K562 (cell line): ENCODE data around the gene STT3A. TPM values are rescaled to one million over a fixed set of nuclear protein-coding genes. Genes with fewer than 3 reads are reported as not detected.

Experiments
- ATAC-seq: fragments of 200-7000 bp; cut with Tn5 transposase; 3 replicates; pipeline ENCODE4 v1.9.1; 2020; ENCODE audit warnings: moderate library complexity
- BruUV-seq: library from RNA; stranded (reverse); fragments of 400-500 nt; replicated peaks from 2 replicates; lab custom pipeline; 2021; lab: Mats Ljungman, UMichigan
- CTCF ChIA-PET: fragments of 300-600 bp; formaldehyde crosslinking; extraction: SDS; loops from one replicate; lab custom pipeline; 2021; ENCODE audit warnings: low intra/inter-chr PET ratio; lab: Yijun Ruan, JAX
- POLR2A ChIA-PET: fragments of 300-600, 350-650 bp; sonication (Branson Sonifier 250); formaldehyde crosslinking; extraction: SDS; loops from one replicate; lab custom pipeline; 2021; ENCODE audit warnings: antibody characterized with exemption, inconsistent platforms; lab: Yijun Ruan, JAX
- DNase-seq, 4 experiments: peaks; one replicate each; pipeline versions ENCODE4 v3.0.0 to v3.0.0-alpha.2; 2011 to 2018; ENCODE audit warnings: low spot score in 3 of 4, mixed read lengths in 3 of 4; ENCODE audit errors: extremely low read depth in 1 of 4
- FAIRE-seq: peaks from 2 replicates; lab custom pipeline; 2011; peaks lifted over from hg19 to GRCh38; lab: Jason Lieb, UNC
- H2AFZ ChIP-seq: 2 replicates; pipeline ENCODE4 v1.6.0; 2011; ENCODE audit warnings: low read depth, low read length, control low read depth, inconsistent platforms
- H3K27ac ChIP-seq: fragments of 200-600 bp; 3 replicates; pipeline ENCODE4 v1.8.0; 2011; ENCODE audit warnings: low read depth, mild to moderate bottlenecking, control low read depth, inconsistent platforms, low read length, moderate library complexity, mixed read lengths; ENCODE audit errors: extremely low read depth
- H3K27me3 ChIP-seq, 2 experiments: fragments of 300-600 bp in 1 of 2; 2 replicates in 1 of 2; 3 replicates in 1 of 2; pipeline versions ENCODE4 v1.6.0 to v1.8.0; 2011; ENCODE audit warnings: inconsistent platforms in 2 of 2, low read length in 2 of 2, mild to moderate bottlenecking in 1 of 2, mixed read lengths in 1 of 2, moderate library complexity in 1 of 2; ENCODE audit not compliant: control insufficient read depth in 2 of 2, insufficient read depth in 2 of 2
- H3K36me3 ChIP-seq: fragments of 300-600 bp; 3 replicates; pipeline ENCODE4 v1.8.0; 2011; ENCODE audit warnings: mild to moderate bottlenecking, low read length, inconsistent platforms; ENCODE audit not compliant: control insufficient read depth, insufficient read depth
- H3K4me1 ChIP-seq, 2 experiments: fragments of 200-600 bp in 1 of 2; replicated peaks in 1 of 2; 2 replicates in 1 of 2; 3 replicates in 1 of 2; pipeline versions ENCODE4 v1.5.1 to v1.8.0; 2011; ENCODE audit warnings: inconsistent platforms in 2 of 2, low read length in 2 of 2, mild to moderate bottlenecking in 1 of 2, mixed read lengths in 1 of 2, moderate library complexity in 1 of 2; ENCODE audit not compliant: control insufficient read depth in 2 of 2, insufficient read depth in 2 of 2
- H3K4me2 ChIP-seq: 2 replicates; pipeline ENCODE4 v1.6.1; 2011; ENCODE audit warnings: low read length, control low read depth, inconsistent platforms, mixed read lengths; ENCODE audit not compliant: insufficient read depth
- H3K4me3 ChIP-seq: fragments of 200-600 bp; sonication (generic), shearing (Covaris generic); 2 replicates; pipeline ENCODE4 v1.5.1; 2016; ENCODE audit warnings: control low read depth, inconsistent platforms
- H3K79me2 ChIP-seq: fragments of 200-600 bp; 3 replicates; pipeline ENCODE4 v1.8.0; 2011; ENCODE audit warnings: low read length, inconsistent platforms; ENCODE audit not compliant: control insufficient read depth, insufficient read depth
- H3K9ac ChIP-seq, 2 experiments: 2 replicates each; pipeline versions ENCODE4 v1.6.0 to v1.6.1; 2011; ENCODE audit warnings: low read depth in 2 of 2, low read length in 2 of 2, control low read depth in 1 of 2, inconsistent platforms in 1 of 2, mild to moderate bottlenecking in 1 of 2, mixed read lengths in 1 of 2; ENCODE audit not compliant: insufficient read depth in 1 of 2
- H3K9me1 ChIP-seq: one replicate; pipeline ENCODE4 v1.6.0; 2011; ENCODE audit warnings: inconsistent platforms, mild to moderate bottlenecking, low read length, moderate library complexity; ENCODE audit not compliant: control insufficient read depth, insufficient read depth
- H3K9me3 ChIP-seq: replicated peaks from 2 replicates; pipeline ENCODE4 v1.5.1; 2011; ENCODE audit warnings: low read depth, low read length, inconsistent platforms; ENCODE audit not compliant: control insufficient read depth, insufficient read depth
- H4K20me1 ChIP-seq: replicated peaks from 2 replicates; pipeline ENCODE4 v1.6.1; 2011; ENCODE audit warnings: low read length, inconsistent platforms, mixed read lengths; ENCODE audit not compliant: control insufficient read depth, insufficient read depth
- BHLHE40 ChIP-seq: IDR thresholded peaks from 2 replicates; pipeline ENCODE4 v1.6.1; 2011; ENCODE audit warnings: low read length, improper control_type of control experiment
- C11orf30 ChIP-seq: fragments of 450-650 bp; IDR thresholded peaks from 2 replicates; pipeline ENCODE4 v1.6.1; 2016; ENCODE audit warnings: low read depth, mild to moderate bottlenecking
- CBX2 ChIP-seq: fragments of 200-600 bp; sonication (generic); IDR thresholded peaks from one replicate; pipeline ENCODE4 v1.6.1; 2012; ENCODE audit warnings: mild to moderate bottlenecking, low read length, inconsistent platforms; ENCODE audit not compliant: insufficient read depth, poor library complexity, severe bottlenecking
- DPF2 ChIP-seq: fragments of 450-650 bp; IDR thresholded peaks from 2 replicates; pipeline ENCODE4 v1.6.1; 2016
- FOXJ3 ChIP-seq: sonication (generic); formaldehyde crosslinking; IDR thresholded peaks from 2 replicates; pipeline ENCODE4 v1.4.0; 2020; ENCODE audit warnings: mild to moderate bottlenecking, missing genetic modification reagents
- KAT2B ChIP-seq: IDR thresholded peaks from one replicate; pipeline ENCODE4 v1.6.1; 2012; ENCODE audit warnings: low read depth, mild to moderate bottlenecking, control low read depth, inconsistent platforms, low read length, moderate library complexity
- MAFG ChIP-seq: fragments of 450-650 bp; conservative IDR thresholded peaks from 2 replicates; pipeline ENCODE4 v1.6.1; 2016; ENCODE audit warnings: missing genetic modification characterization, missing compliant biosample characterization
- SMARCA4 ChIP-seq: fragments of 450-650 bp; IDR thresholded peaks from 2 replicates; pipeline ENCODE4 v1.6.1; 2016
- SMARCE1 ChIP-seq: fragments of 450-650 bp; IDR thresholded peaks from 2 replicates; pipeline ENCODE4 v1.7.1; 2016; ENCODE audit warnings: mild to moderate bottlenecking
- STAT5B ChIP-seq: fragments of 250-450 bp; sonication (Bioruptor Pico); IDR thresholded peaks from 2 replicates; pipeline ENCODE4 v1.8.0; 2021; ENCODE audit warnings: mild to moderate bottlenecking, inconsistent platforms
- ZEB2 ChIP-seq: fragments of 450-650 bp; IDR thresholded peaks from 2 replicates; pipeline ENCODE4 v1.6.1; 2016
- ZNF316 ChIP-seq: fragments of 450-650 bp; IDR thresholded peaks from 2 replicates; pipeline ENCODE4 v1.6.1; 2016
- WGBS: fragments of 100-300 bp; shearing (Covaris generic); methylation state at CpG from one replicate; pipeline ENCODE4 v1.1.6; 2016; ENCODE audit warnings: low coverage, mixed read lengths; ENCODE audit not compliant: insufficient coverage; ENCODE audit errors: missing lambda C conversion rate; 5-methylcytosine and 5-hydroxymethylcytosine counted together
- in situ Hi-C: fragments of 300-500 bp; cut with MboI; formaldehyde crosslinking; loops from 4 replicates; pipeline ENCODE4 v1.15.0; 2018; ENCODE audit warnings: inconsistent platforms, mixed read lengths
- intact Hi-C: fragments of 100-400 bp; cut with micrococcal nuclease; formaldehyde crosslinking; loops from 2 replicates; pipeline ENCODE4 v1.14.2; 2022
- polyA plus RNA-seq, 8 experiments: library from polyadenylated mRNA; depleted of rRNA in 4 of 8; stranded (reverse) in 5 of 8; unstranded in 3 of 8; fragments of >200 nt; fragmentation: Nextera tagmentation in 2 of 8; fragmentation: Illumina TruSeq in 1 of 8; extraction: Ambion mirVana in 2 of 8; extraction: Trizol in 1 of 8; gene quantifications; 2 replicates each; pipeline versions ENCODE4 v1.2.1 to v1.2.3, GENCODE V29; 2011 to 2014; ENCODE audit warnings: inconsistent platforms in 1 of 8, missing spikeins in 1 of 8
- total RNA-seq, 7 experiments: library from RNA; depleted of rRNA in 6 of 7; stranded (reverse); fragments of >200 nt in 6 of 7; fragmentation: Illumina TruSeq in 2 of 7; extraction: Trizol in 2 of 7; gene quantifications; 2 replicates each; pipeline versions ENCODE4 v1.2.1 to v1.2.3, GENCODE V29; 2011 to 2021; ENCODE audit warnings: low replicate concordance in 1 of 7
- TF ChIP-seq, protein P1 (sequence below), 2 experiments: fragments of 450-650 bp in 1 of 2; sonication (generic) in 1 of 2; formaldehyde crosslinking in 1 of 2; IDR thresholded peaks in 1 of 2; conservative IDR thresholded peaks in 1 of 2; 2 replicates each; pipeline versions ENCODE4 v1.6.1 to v1.8.1; 2016 to 2023; ENCODE audit warnings: mild to moderate bottlenecking in 2 of 2, moderate library complexity in 2 of 2, inconsistent platforms in 1 of 2, missing genetic modification reagents in 1 of 2
- TF ChIP-seq, protein P2 (sequence below): fragments of 450-650 bp; IDR thresholded peaks from 2 replicates; pipeline ENCODE4 v1.6.1; 2016; ENCODE audit warnings: low read depth, mild to moderate bottlenecking, moderate library complexity
- TF ChIP-seq, protein P3 (sequence below): fragments of 450-650 bp; IDR thresholded peaks from 2 replicates; pipeline ENCODE4 v1.6.1; 2016; ENCODE audit warnings: missing biosample characterization, missing genetic modification characterization
- TF ChIP-seq, protein P4 (sequence below): fragments of 450-650 bp; formaldehyde crosslinking; conservative IDR thresholded peaks from 2 replicates; pipeline ENCODE4 v1.4.0; 2022; ENCODE audit warnings: mild to moderate bottlenecking, missing genetic modification characterization
- TF ChIP-seq, protein P5 (sequence below): fragments of 450-650 bp; IDR thresholded peaks from one replicate; pipeline ENCODE4 v1.6.1; 2018; ENCODE audit warnings: mild to moderate bottlenecking, moderate library complexity; ENCODE audit not compliant: partially characterized antibody

Gene STT3A
- total and polyA plus RNA-seq, 9 of the 15 experiments (the other 6 are each of a cell fraction or from before 2014, with no cell fraction given) = 70.7 to 330 (median 192) TPM

DNA sequence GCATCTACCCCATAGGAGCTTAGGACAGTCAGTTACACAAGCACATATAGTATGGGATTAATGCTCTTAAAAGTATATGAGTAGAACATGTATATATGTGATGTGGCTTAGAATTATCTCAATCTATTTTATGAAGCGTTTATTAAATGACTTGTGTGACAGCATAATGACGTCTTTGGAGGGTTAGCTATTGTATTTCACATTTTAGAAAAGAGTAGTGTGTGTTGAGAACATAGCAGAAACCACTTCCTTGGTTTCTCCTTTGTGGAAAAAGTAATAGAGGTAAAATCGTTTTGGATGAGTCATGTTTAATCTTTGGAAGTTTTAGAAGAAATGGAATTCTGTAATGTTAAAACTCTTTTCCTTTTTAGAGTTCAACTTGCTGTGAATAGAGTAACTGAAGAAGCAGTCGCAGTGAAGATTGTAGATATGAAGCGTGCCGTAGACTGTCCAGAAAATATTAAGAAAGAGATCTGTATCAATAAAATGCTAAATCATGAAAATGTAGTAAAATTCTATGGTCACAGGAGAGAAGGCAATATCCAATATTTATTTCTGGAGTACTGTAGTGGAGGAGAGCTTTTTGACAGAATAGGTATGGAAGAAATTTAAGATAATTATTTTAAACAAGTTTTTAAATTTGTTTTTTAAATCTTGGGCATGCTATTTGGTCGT is 34.7 kb downstream of the STT3A start:
- H3K27ac ChIP-seq = peak overlapping the region; percentile 93
- H4K20me1 ChIP-seq = no peaks in the 10 kb centered on the region
- BruUV-seq = no TSS peak
- peak overlapping the region; percentile 80 for H3K4me3 ChIP-seq
- DNase-seq (no peak), FAIRE-seq (no peak), ATAC-seq (no peak)
- in situ Hi-C loops = no loop called here
- H3K4me1 ChIP-seq = peaks cover 9 to 10% of the 10 kb centered on the region in 2 experiments
- intact Hi-C loops = loop anchor here (5.0 kb wide), 4 partner anchors 35 to 245 kb away; partner anchors contain the start of gene STT3A
- WGBS = 7% methylated on average over 7 of the region's 7 CpGs
- peak overlapping the region in 1 of 2 experiments; percentile 93; a peak in 2 of 4 replicates for H3K9ac ChIP-seq
- peaks cover 55% of the 10 kb centered on the region for H3K79me2 ChIP-seq
- no peaks in the 10 kb centered on the region for H3K9me3 ChIP-seq
- H3K9me1 ChIP-seq = no peaks in the 10 kb centered on the region
- H3K36me3 ChIP-seq = peaks cover 61% of the 10 kb centered on the region
- H2AFZ ChIP-seq = peak overlapping the region; percentile 94; the same call in 1 of the 2 replicates
- H3K27me3 ChIP-seq = no peaks in the 10 kb centered on the region
- ChIA-PET POLR2A (interaction anchor here (2.2 kb wide), 1 partner anchor 57 kb away, joined by 6 read pairs; no protein-coding TSS in a partner anchor), CTCF (no interaction called here)
- H3K4me2 ChIP-seq = peak overlapping the region; percentile 98
- TF ChIP-seq, protein P1, sequence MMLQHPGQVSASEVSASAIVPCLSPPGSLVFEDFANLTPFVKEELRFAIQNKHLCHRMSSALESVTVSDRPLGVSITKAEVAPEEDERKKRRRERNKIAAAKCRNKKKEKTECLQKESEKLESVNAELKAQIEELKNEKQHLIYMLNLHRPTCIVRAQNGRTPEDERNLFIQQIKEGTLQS (IDR thresholded peaks at IDR 0.05) = peak; percentile 48
- TF ChIP-seq, protein P1 (CRISPR knock-in tag; conservative IDR thresholded peaks at IDR 0.05) = no peak
- TF ChIP-seq FOXJ3 (CRISPR knock-in tag) (no peak), ZNF316 (peak; percentile 77), MAFG (peak; percentile 22; the same call in 1 of the 2 replicates), CBX2 (no peak), ZEB2 (no peak), SMARCE1 (peak; percentile 28; the same call in 1 of the 2 replicates), DPF2 (peak; percentile 33; the same call in 1 of the 2 replicates), BHLHE40 (no peak), KAT2B (no peak), STAT5B (CRISPR knock-in tag) (no peak), SMARCA4 (no peak), C11orf30 (peak; percentile 69)
- TF ChIP-seq, protein P2, sequence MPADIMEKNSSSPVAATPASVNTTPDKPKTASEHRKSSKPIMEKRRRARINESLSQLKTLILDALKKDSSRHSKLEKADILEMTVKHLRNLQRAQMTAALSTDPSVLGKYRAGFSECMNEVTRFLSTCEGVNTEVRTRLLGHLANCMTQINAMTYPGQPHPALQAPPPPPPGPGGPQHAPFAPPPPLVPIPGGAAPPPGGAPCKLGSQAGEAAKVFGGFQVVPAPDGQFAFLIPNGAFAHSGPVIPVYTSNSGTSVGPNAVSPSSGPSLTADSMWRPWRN = no peak
- TF ChIP-seq, protein P3, sequence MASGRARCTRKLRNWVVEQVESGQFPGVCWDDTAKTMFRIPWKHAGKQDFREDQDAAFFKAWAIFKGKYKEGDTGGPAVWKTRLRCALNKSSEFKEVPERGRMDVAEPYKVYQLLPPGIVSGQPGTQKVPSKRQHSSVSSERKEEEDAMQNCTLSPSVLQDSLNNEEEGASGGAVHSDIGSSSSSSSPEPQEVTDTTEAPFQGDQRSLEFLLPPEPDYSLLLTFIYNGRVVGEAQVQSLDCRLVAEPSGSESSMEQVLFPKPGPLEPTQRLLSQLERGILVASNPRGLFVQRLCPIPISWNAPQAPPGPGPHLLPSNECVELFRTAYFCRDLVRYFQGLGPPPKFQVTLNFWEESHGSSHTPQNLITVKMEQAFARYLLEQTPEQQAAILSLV = no peak
- TF ChIP-seq, protein P4, sequence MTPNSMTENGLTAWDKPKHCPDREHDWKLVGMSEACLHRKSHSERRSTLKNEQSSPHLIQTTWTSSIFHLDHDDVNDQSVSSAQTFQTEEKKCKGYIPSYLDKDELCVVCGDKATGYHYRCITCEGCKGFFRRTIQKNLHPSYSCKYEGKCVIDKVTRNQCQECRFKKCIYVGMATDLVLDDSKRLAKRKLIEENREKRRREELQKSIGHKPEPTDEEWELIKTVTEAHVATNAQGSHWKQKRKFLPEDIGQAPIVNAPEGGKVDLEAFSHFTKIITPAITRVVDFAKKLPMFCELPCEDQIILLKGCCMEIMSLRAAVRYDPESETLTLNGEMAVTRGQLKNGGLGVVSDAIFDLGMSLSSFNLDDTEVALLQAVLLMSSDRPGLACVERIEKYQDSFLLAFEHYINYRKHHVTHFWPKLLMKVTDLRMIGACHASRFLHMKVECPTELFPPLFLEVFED (CRISPR knock-in tag) = no peak
- TF ChIP-seq, protein P5, sequence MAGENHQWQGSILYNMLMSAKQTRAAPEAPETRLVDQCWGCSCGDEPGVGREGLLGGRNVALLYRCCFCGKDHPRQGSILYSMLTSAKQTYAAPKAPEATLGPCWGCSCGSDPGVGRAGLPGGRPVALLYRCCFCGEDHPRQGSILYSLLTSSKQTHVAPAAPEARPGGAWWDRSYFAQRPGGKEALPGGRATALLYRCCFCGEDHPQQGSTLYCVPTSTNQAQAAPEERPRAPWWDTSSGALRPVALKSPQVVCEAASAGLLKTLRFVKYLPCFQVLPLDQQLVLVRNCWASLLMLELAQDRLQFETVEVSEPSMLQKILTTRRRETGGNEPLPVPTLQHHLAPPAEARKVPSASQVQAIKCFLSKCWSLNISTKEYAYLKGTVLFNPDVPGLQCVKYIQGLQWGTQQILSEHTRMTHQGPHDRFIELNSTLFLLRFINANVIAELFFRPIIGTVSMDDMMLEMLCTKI = no peak
